ENCODE results near the gene RER1. TPM values are rescaled to one million over a fixed set of nuclear protein-coding genes. Genes with fewer than 3 reads are reported as not detected.

RER1 gene
- total RNA-seq, 1 experiment from 2014 or later: 110 TPM

DNA sequence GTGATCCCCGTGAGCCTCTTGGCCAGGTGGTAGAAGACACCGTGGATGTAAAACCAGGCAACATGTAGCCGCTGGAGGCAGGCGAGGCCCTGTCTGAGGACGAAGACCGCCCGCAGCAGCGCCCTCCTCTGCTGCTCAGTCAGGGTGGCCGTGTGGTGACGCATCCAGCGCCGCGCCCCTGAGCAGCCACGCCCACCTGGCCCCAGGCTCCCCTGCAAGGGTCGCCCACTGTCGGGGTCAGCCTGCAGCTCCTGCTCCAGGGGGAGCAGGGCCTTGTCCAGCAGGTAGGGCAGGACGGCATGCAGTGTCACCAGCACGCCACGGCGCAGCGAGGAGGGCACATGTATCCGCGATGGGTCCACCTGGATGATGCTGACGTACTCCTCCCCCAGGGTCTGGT, 16.8 kb downstream of the RER1 start:
- Histone ChIP-seq H3K4me1 (ENCODE audit: insufficient read depth, low read length) (no peaks in the 10 kb centered on the region), H2AK5ac (ENCODE audit: insufficient read length, low read length) (no peak overlapping the region), H2AFZ (ENCODE audit: low read length) (no peak overlapping the region), H3K79me2 (ENCODE audit: insufficient read depth, low read length) (no peaks in the 10 kb centered on the region), H4K91ac (ENCODE audit: insufficient read length, low read depth, low read length) (no peak overlapping the region), H3K23me2 (ENCODE audit: insufficient read length, low read depth, low read length, poor library complexity, severe bottlenecking) (peaks cover 15% of the 10 kb centered on the region), H2BK120ac (ENCODE audit: low read depth, low read length, poor library complexity, severe bottlenecking) (no peak overlapping the region), H2BK5ac (ENCODE audit: insufficient read length, low read length) (no peak overlapping the region), H3K9ac (ENCODE audit: extremely low read depth, insufficient read length, low read length) (no peak overlapping the region), H2BK20ac (ENCODE audit: low read depth, low read length, poor library complexity, severe bottlenecking) (no peak overlapping the region), H3K9me3 (ENCODE audit: control insufficient read depth, low read depth, low read length) (no peaks in the 10 kb centered on the region), H4K5ac (ENCODE audit: insufficient read length, low read depth, low read length) (no peak overlapping the region), H3K4ac (ENCODE audit: low read depth, low read length) (no peak overlapping the region), H3T11ph (ENCODE audit: low read length) (no peak overlapping the region), H4K20me1 (ENCODE audit: control insufficient read depth, insufficient read depth, insufficient read length) (no peaks in the 10 kb centered on the region), H2BK12ac (ENCODE audit: insufficient read length, low read depth, low read length) (no peak overlapping the region), H3K4me2 (ENCODE audit: insufficient read depth, insufficient read length, low read length) (no peak overlapping the region), H3K18ac (ENCODE audit: insufficient read length, low read depth, low read length) (no peak overlapping the region), H3K56ac (ENCODE audit: insufficient read length, low read depth, low read length) (no peak overlapping the region), H3K27me3 (ENCODE audit: insufficient read depth, low read length) (no peaks in the 10 kb centered on the region), H3K79me1 (ENCODE audit: insufficient read depth, low read depth, low read length, poor library complexity, severe bottlenecking) (no peaks in the 10 kb centered on the region), H4K8ac (replicated peaks; ENCODE audit: insufficient read length, low read depth, low read length) (no peak overlapping the region), H2BK15ac (ENCODE audit: low read depth, low read length) (no peak overlapping the region), H3K14ac (ENCODE audit: insufficient read depth, low read length) (no peak overlapping the region), H3K23ac (ENCODE audit: insufficient read length, low read depth, low read length) (no peak overlapping the region), H3K27ac (ENCODE audit: insufficient read length, low read depth, low read length) (no peak overlapping the region)
- H3K4me1 Mint-ChIP-seq: peaks cover 4 to 11% of the 10 kb centered on the region in 2 experiments; a peak in 3 of 4 replicates
- no peaks in the 10 kb centered on the region; the same call in none of the 2 replicates for H3K27me3 Mint-ChIP-seq (ENCODE audit: low read depth)
- no peak for DNase-seq
- no peaks in the 10 kb centered on the region for H3K9me3 Mint-ChIP-seq
- no peak overlapping the region for H3K4me3 Mint-ChIP-seq
- H3K27ac Mint-ChIP-seq: no peak overlapping the region
- WGBS (ENCODE audit: extremely low coverage, insufficient read length, low lambda C conversion rate): no CpG with 5 or more reads among the region's 24 CpGs
- TF ChIP-seq, protein P1, sequence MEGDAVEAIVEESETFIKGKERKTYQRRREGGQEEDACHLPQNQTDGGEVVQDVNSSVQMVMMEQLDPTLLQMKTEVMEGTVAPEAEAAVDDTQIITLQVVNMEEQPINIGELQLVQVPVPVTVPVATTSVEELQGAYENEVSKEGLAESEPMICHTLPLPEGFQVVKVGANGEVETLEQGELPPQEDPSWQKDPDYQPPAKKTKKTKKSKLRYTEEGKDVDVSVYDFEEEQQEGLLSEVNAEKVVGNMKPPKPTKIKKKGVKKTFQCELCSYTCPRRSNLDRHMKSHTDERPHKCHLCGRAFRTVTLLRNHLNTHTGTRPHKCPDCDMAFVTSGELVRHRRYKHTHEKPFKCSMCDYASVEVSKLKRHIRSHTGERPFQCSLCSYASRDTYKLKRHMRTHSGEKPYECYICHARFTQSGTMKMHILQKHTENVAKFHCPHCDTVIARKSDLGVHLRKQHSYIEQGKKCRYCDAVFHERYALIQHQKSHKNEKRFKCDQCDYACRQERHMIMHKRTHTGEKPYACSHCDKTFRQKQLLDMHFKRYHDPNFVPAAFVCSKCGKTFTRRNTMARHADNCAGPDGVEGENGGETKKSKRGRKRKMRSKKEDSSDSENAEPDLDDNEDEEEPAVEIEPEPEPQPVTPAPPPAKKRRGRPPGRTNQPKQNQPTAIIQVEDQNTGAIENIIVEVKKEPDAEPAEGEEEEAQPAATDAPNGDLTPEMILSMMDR (conservative IDR thresholded peaks at IDR 0.05): no peak
- peaks cover 15 to 59% (median 51%) of the 10 kb centered on the region in 3 experiments; a peak in 6 of 7 replicates for H3K36me3 Mint-ChIP-seq (ENCODE audit: insufficient read depth in 1 of 3, low read depth in 3 of 3)
